GM19397 (cell line): ENCODE results near the gene LRBA.
"Not testable (repeated sequence)": the region's sequence is repeated elsewhere in the genome, so short reads cannot be mapped to it uniquely, and the experiment has no call there.

Experiments used
- ATAC-seq: cut with Tn5 transposase; IDR thresholded peaks from one replicate; pipeline ENCODE4 v1.9.1; 2021; ENCODE audit warnings: mild to moderate bottlenecking, moderate library complexity; ENCODE audit not compliant: unreplicated experiment

LRBA gene

GRCh38 chr4:150765216-150765615 is 249.9 kb downstream of the LRBA start:
- ATAC-seq: no peak

GRCh38 chr4:150751648-150752047 is 263.4 kb downstream of the LRBA start:
- no peak for ATAC-seq

- ATAC-seq: no peak
Measured at GRCh38 chr4:150750824-150751223, 264.3 kb downstream of the LRBA start.

- no peak for ATAC-seq
Measured at GRCh38 chr4:150746156-150746555, 268.9 kb downstream of the LRBA start.

- no peak for ATAC-seq
Measured at GRCh38 chr4:150744570-150744969, 270.5 kb downstream of the LRBA start.

GRCh38 chr4:150743564-150744342 is 271.3 kb downstream of the LRBA start:
- no peak for ATAC-seq

- not testable (repeated sequence) for ATAC-seq
Measured at GRCh38 chr4:150742930-150743329, 272.2 kb downstream of the LRBA start.

- ATAC-seq: no peak
Measured at GRCh38 chr4:150739591-150739990, 275.5 kb downstream of the LRBA start.

- ATAC-seq: no peak
Measured at GRCh38 chr4:150725957-150726523, 289.0 kb downstream of the LRBA start.

- no peak for ATAC-seq
Measured at GRCh38 chr4:150723727-150724411, 291.2 kb downstream of the LRBA start.

GRCh38 chr4:150722908-150723362 is 292.1 kb downstream of the LRBA start:
- no peak for ATAC-seq

- no peak for ATAC-seq
Measured at GRCh38 chr4:150720973-150721518, 294.0 kb downstream of the LRBA start.

GRCh38 chr4:150717952-150718351 is 297.1 kb downstream of the LRBA start:
- ATAC-seq: no peak

- ATAC-seq: no peak
Measured at GRCh38 chr4:150714462-150715438, 300.3 kb downstream of the LRBA start.

- ATAC-seq: no peak
Measured at GRCh38 chr4:150713251-150713650, 301.8 kb downstream of the LRBA start.

GRCh38 chr4:150710770-150711375 is 304.2 kb downstream of the LRBA start:
- no peak for ATAC-seq

- no peak for ATAC-seq
Measured at GRCh38 chr4:150708004-150708403, 307.1 kb downstream of the LRBA start.

- ATAC-seq: no peak
Measured at GRCh38 chr4:150699599-150699998, 315.5 kb downstream of the LRBA start.

- no peak for ATAC-seq
Measured at GRCh38 chr4:150695162-150695561, 319.9 kb downstream of the LRBA start.

GRCh38 chr4:150694438-150694837 is 320.6 kb downstream of the LRBA start:
- no peak for ATAC-seq
